Neural crest cell (in vitro differentiated cells): ENCODE data around the gene FILIP1L. TPM values are rescaled to one million over a fixed set of nuclear protein-coding genes. Genes with fewer than 3 reads are reported as not detected.

Experiments used
- DNase-seq: peaks from one replicate; pipeline ENCODE4 v3.0.0; 2021; ENCODE audit warnings: low read depth, mixed read lengths, low spot score
- H3K27ac Mint-ChIP-seq: one replicate; pipeline ENCODE4 v1.8.0; 2021; ENCODE audit warnings: mild to moderate bottlenecking, mixed read lengths; ENCODE audit not compliant: unreplicated experiment
- H3K27me3 Mint-ChIP-seq: 2 replicates; pipeline ENCODE4 v1.8.0; 2021; ENCODE audit warnings: low read depth, mild to moderate bottlenecking, mixed read lengths
- H3K36me3 Mint-ChIP-seq: 2 replicates; pipeline ENCODE4 v1.8.0; 2021; ENCODE audit warnings: low read depth, mild to moderate bottlenecking, mixed read lengths
- H3K4me1 Mint-ChIP-seq: 2 replicates; pipeline ENCODE4 v1.8.0; 2021; ENCODE audit warnings: mixed read lengths
- H3K4me3 Mint-ChIP-seq: one replicate; pipeline ENCODE4 v1.8.0; 2021; ENCODE audit warnings: mild to moderate bottlenecking, mixed read lengths
- H3K9me3 Mint-ChIP-seq: 2 replicates; pipeline ENCODE4 v1.8.0; 2021; ENCODE audit warnings: mixed read lengths
- total RNA-seq: library from RNA; stranded (reverse); gene quantifications from 2 replicates; pipeline ENCODE4 v1.2.1, GENCODE V29; 2021
- TF ChIP-seq, protein P1 (sequence below): fragments of 200-600 bp; sonication (generic); conservative IDR thresholded peaks from 2 replicates; pipeline ENCODE4 v1.5.0; 2021; ENCODE audit warnings: antibody characterized with exemption, mild to moderate bottlenecking

The FILIP1L gene
- total RNA-seq, 1 donor from 2014 or later, result 9.8 TPM

DNA sequence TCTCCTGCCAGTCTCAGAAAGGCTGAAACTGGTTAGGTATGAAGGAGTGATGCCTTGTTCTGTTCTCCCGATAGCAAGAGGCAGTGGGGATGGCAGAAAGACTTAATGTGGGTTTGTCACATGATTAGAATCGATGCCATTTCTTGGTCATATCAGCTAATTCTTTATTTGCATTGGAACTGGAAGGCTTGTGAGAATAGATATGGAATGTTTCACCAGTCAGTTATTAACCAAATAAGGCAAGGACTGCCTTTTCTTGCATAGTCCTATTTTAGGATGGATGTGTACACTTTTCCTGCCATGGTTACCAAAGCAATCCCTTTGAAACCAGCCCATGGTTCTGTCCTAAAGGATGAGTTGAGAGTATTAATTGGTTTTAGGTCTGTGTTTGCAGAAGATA lies 33.7 kb downstream of the FILIP1L start:
- no peak for DNase-seq
- H3K36me3 Mint-ChIP-seq, result no peaks in the 10 kb centered on the region
- H3K4me3 Mint-ChIP-seq, result no peak overlapping the region
- no peaks in the 10 kb centered on the region for H3K9me3 Mint-ChIP-seq
- H3K4me1 Mint-ChIP-seq, result peaks cover 20% of the 10 kb centered on the region
- TF ChIP-seq, protein P1, sequence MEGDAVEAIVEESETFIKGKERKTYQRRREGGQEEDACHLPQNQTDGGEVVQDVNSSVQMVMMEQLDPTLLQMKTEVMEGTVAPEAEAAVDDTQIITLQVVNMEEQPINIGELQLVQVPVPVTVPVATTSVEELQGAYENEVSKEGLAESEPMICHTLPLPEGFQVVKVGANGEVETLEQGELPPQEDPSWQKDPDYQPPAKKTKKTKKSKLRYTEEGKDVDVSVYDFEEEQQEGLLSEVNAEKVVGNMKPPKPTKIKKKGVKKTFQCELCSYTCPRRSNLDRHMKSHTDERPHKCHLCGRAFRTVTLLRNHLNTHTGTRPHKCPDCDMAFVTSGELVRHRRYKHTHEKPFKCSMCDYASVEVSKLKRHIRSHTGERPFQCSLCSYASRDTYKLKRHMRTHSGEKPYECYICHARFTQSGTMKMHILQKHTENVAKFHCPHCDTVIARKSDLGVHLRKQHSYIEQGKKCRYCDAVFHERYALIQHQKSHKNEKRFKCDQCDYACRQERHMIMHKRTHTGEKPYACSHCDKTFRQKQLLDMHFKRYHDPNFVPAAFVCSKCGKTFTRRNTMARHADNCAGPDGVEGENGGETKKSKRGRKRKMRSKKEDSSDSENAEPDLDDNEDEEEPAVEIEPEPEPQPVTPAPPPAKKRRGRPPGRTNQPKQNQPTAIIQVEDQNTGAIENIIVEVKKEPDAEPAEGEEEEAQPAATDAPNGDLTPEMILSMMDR, result no peak
- H3K27me3 Mint-ChIP-seq, result no peaks in the 10 kb centered on the region
- no peak overlapping the region for H3K27ac Mint-ChIP-seq

DNA sequence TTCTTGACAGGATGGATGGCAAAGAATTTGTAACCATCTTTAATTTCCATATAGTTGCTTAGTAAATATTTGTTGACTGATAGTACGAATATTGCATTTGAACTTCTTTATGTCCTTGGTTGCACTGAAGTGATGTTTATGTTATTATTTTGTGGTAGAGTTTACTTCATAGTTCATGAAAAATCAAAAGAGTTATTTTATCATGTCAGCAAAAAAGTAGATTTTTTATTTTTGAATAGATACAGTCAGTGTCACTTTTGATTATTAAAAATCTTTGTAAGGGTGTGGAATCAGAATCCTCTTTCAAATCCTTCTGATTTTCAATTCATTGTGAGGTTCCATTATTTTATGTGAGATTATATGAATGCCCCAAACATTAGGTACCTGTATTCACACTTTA lies 35.0 kb downstream of the FILIP1L start:
- H3K36me3 Mint-ChIP-seq, result no peaks in the 10 kb centered on the region
- H3K4me3 Mint-ChIP-seq, result no peak overlapping the region

DNA sequence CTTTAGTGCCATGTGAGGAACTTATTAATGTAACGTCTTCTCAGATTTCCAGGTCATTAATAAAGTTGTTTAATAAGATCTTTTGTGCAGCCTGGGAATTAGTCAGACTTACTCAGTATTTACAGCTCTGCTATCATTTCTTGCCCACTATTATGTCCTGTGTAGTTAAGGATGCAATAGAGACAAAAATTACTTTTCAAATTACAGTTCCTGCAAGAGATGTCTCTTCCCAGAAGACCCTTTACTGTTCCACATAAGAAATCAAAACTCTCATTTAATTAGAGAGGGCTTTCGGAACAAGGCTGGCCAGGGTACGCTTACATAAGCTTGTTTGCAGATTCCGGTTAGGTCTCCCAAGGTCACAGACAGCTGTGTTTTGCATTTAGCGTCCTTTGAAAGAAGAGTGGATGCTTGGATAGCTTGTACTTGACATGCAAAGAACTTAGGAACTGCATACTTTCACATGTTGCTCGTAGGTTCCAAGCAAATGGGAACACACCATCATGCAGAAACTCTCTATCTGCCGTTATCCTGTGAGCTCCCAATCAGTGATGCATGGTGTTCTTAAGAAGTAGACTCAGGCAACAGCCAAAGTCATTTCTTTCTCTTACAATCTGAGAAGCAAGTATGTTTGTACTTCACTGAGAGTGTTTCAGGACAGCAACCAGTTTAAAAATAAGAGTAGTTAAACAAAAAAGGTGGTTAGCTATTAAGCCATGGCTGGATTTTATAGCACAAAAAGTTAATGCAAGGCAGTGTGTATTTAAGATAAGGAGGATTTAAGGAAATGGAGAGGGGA lies 37.4 kb downstream of the FILIP1L start:
- Mint-ChIP-seq H3K9me3 (no peaks in the 10 kb centered on the region), H3K4me3 (no peak overlapping the region), H3K4me1 (peaks cover 36% of the 10 kb centered on the region), H3K36me3 (no peaks in the 10 kb centered on the region), H3K27ac (no peak overlapping the region), H3K27me3 (no peaks in the 10 kb centered on the region)
- no peak for DNase-seq
- TF ChIP-seq, protein P1, result no peak

More for the DNA sequence above, 35.0 kb downstream of the FILIP1L start:
- H3K4me1 Mint-ChIP-seq, result peaks cover 24% of the 10 kb centered on the region
- no peak overlapping the region for H3K27ac Mint-ChIP-seq
- no peak for DNase-seq
- H3K27me3 Mint-ChIP-seq, result no peaks in the 10 kb centered on the region
- TF ChIP-seq, protein P1, result no peak
- H3K9me3 Mint-ChIP-seq, result no peaks in the 10 kb centered on the region

DNA sequence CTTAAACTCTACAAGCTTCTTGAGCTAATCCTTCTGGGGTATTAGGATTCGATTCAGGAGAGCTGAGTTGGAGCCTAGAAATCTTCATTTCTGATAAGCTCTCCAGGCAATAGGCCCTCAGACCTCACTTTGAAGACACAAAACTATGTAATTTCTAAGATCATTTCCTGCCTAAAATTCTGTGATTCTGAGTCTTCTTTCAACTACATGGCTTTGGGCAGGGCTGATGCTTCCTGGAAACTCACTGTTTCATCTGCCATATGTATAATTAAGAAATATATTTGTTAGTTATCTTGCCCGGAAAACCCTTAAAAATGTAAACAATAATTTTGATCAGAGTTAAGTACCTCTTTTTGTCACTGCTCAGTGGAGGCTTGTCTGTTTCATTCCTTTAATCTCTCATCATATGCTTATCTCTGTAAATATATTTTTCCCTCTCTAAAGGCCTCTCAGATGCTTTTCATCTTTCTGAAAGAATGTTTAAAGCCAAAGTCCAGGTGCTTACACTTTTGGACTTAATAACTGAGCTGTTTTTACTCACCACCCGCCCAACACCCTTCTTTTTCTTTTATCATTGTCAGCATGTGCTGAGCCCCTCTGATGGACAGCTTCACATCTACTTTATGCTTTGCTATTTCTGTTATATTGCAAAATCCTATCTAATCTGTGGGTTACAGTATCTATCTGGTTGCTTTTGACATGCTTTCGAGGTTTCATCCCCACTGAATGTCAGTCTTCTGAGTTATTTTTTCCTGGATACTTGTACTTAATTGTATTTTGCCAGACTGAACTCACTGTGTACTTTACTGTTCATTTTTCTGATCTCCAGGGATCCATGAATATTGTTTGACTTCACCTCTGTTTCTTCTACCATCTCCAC lies 38.2 kb downstream of the FILIP1L start:
- no peaks in the 10 kb centered on the region for H3K36me3 Mint-ChIP-seq

DNA sequence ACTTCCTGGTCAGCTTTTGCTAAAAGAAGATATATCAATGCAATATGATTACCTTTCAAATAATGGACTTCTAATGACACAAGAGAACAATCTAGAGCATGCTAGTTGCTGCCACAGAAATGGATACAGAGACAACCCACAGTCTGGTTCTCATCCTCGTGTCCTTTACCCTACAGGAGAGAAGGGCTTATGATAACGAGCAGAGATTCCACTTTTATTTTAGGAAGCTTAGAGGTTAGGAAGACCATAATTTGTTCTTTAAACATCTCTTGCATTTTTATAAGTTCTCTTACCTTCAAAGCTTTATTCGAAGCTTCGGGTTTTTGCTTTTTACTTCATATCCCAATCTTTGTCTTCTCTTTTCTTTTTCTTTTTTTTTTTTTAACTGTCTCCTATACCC lies 39.1 kb downstream of the FILIP1L start:
- TF ChIP-seq, protein P1, result no peak
- Mint-ChIP-seq H3K27me3 (no peaks in the 10 kb centered on the region), H3K4me1 (peaks cover 36% of the 10 kb centered on the region), H3K27ac (no peak overlapping the region), H3K36me3 (no peaks in the 10 kb centered on the region), H3K4me3 (no peak overlapping the region), H3K9me3 (no peaks in the 10 kb centered on the region)
- DNase-seq, result no peak

More for the DNA sequence above, 38.2 kb downstream of the FILIP1L start:
- TF ChIP-seq, protein P1, result no peak
- H3K9me3 Mint-ChIP-seq, result no peaks in the 10 kb centered on the region
- no peak for DNase-seq
- H3K4me1 Mint-ChIP-seq, result peaks cover 36% of the 10 kb centered on the region
- H3K4me3 Mint-ChIP-seq, result no peak overlapping the region
- H3K27ac Mint-ChIP-seq, result no peak overlapping the region
- no peaks in the 10 kb centered on the region for H3K27me3 Mint-ChIP-seq
